Measurements from ENCODE around the gene MGAT4B.

DNA sequence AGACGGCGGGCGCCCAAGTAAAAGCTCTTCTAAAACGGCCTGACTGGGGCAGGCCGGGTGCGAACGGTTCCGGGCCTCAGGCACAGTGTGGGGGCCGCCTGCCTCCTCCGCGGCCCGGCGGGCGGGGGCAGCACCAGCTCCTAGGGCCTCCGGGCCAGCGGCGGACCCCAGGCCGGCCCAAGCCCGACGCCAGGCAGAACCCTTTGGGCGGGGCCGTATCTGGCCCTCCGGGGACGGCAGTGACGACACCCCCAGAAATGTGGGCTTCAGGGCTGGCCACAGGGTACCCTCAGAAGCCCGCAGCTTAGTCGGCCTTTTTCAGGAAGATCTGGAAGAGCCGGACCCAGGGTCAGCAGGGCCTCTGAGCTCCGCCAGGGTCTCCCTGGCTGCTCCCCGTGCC lies 8.9 kb downstream of the MGAT4B start:
- TF ChIP-seq, protein P1, sequence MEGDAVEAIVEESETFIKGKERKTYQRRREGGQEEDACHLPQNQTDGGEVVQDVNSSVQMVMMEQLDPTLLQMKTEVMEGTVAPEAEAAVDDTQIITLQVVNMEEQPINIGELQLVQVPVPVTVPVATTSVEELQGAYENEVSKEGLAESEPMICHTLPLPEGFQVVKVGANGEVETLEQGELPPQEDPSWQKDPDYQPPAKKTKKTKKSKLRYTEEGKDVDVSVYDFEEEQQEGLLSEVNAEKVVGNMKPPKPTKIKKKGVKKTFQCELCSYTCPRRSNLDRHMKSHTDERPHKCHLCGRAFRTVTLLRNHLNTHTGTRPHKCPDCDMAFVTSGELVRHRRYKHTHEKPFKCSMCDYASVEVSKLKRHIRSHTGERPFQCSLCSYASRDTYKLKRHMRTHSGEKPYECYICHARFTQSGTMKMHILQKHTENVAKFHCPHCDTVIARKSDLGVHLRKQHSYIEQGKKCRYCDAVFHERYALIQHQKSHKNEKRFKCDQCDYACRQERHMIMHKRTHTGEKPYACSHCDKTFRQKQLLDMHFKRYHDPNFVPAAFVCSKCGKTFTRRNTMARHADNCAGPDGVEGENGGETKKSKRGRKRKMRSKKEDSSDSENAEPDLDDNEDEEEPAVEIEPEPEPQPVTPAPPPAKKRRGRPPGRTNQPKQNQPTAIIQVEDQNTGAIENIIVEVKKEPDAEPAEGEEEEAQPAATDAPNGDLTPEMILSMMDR (conservative IDR thresholded peaks at IDR 0.05 in 1 of 2, IDR thresholded peaks at IDR 0.05 in 1 of 2; ENCODE audit: extremely low read depth in 1 of 2, insufficient read depth in 1 of 2, low read depth in 1 of 2, low read length in 2 of 2), result no peak
- TF ChIP-seq EZH2 (IDR thresholded peaks at IDR 0.05; ENCODE audit: borderline replicate concordance, low read length), result no peak

All from mammary epithelial cell (primary cell).